ENCODE data around the gene PNPLA7. TPM values are rescaled to one million over a fixed set of nuclear protein-coding genes. Genes with fewer than 3 reads are reported as not detected.

The PNPLA7 gene
- total and polyA plus RNA-seq, 7 experiments from 2014 or later = 2.7 to 28.9 (median 9.0) TPM

GRCh38 chr9:137583347-137583746 is 33.1 kb upstream of the PNPLA7 start:
- no peaks in the 10 kb centered on the region for H3K9me3 Mint-ChIP-seq
- CTCF ChIA-PET = no interaction called here
- no peak for DNase-seq
- POLR2A ChIA-PET = no interaction called here
- peak overlapping the region in 1 of 9 donors; percentile 47 for H3K27ac Mint-ChIP-seq
- Histone ChIP-seq H3K9me3 (ENCODE audit: control insufficient read depth in 2 of 3, low read length in 3 of 3) (no peaks in the 10 kb centered on the region), H3K4me3 (ENCODE audit: low read length) (no peak overlapping the region), H3K4me1 (ENCODE audit: control insufficient read depth in 2 of 2, insufficient read depth in 2 of 2, low read length in 2 of 2) (peaks cover 6% of the 10 kb centered on the region in 2 donors), H3K27me3 (ENCODE audit: control insufficient read depth in 2 of 2, insufficient read depth in 2 of 2, low read length in 2 of 2) (no peaks in the 10 kb centered on the region), H3K27ac (ENCODE audit: low read depth, low read length) (no peak overlapping the region), H3K36me3 (ENCODE audit: control insufficient read depth in 2 of 3, insufficient read depth in 3 of 3, low read length in 3 of 3) (peaks cover 0 to 68% (median 0%) of the 10 kb centered on the region in 3 experiments)
- H3K4me1 Mint-ChIP-seq = peaks cover 4 to 18% (median 12%) of the 10 kb centered on the region in 7 donors
- H3K36me3 Mint-ChIP-seq = peaks cover 0 to 27% (median 8%) of the 10 kb centered on the region in 5 donors
- peak overlapping the region in 1 of 10 donors; percentile 41 for H3K4me3 Mint-ChIP-seq
- H3K27me3 Mint-ChIP-seq = no peaks in the 10 kb centered on the region
- no peak for ATAC-seq
- intact Hi-C loops (cut with micrococcal nuclease) = no loop called here

DNA sequence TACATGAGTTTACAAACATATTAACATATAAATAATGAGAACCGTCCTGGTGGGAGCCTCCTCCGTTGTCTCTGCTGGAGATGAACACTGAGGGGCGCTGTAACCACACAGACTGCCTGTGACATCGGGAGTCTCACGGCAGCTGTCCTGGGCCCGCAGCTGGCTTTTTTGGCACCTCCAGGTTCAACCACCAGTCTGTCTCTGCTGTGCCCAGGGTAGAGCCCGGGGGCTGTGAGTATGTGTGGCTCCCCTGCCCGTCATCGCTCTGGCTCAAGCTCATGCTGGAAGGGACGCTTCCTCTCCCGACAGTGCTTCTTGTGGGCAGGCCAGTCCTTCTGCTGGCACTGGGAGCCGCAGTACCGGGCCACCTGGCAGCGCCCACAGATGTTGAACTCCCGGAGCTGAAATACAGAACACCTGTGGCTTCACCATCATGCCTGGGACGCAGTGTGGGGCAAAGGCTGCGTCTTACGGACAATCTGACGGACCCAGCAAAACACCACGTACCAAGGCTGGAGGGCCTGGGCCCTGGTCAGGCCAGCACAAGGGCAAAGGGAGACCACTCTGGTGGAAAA is 32.2 kb upstream of the PNPLA7 start:
- H3K4me3 ChIP-seq (ENCODE audit: low read length) = no peak overlapping the region
- H3K27ac ChIP-seq (ENCODE audit: low read depth, low read length) = no peak overlapping the region
- CTCF ChIA-PET = no interaction called here
- ATAC-seq (no peak), DNase-seq (no peak)
- Mint-ChIP-seq H3K36me3 (peaks cover 0 to 18% (median 5%) of the 10 kb centered on the region in 5 donors), H3K4me1 (peaks cover 0 to 17% (median 12%) of the 10 kb centered on the region in 7 donors), H3K4me3 (no peak overlapping the region), H3K9me3 (no peaks in the 10 kb centered on the region), H3K27me3 (no peaks in the 10 kb centered on the region), H3K27ac (no peak overlapping the region)
- H3K9me3 ChIP-seq (ENCODE audit: control insufficient read depth in 2 of 3, low read length in 3 of 3) = no peaks in the 10 kb centered on the region
- peaks cover 8 to 12% of the 10 kb centered on the region in 2 donors for H3K4me1 ChIP-seq (ENCODE audit: control insufficient read depth in 2 of 2, insufficient read depth in 2 of 2, low read length in 2 of 2)
- intact Hi-C loops (cut with micrococcal nuclease) = no loop called here
- POLR2A ChIA-PET = interaction anchor here (1.3 kb wide), 1 partner anchor 36 kb away, joined by 4 read pairs; the partner anchor contains the start of gene EHMT1
- H3K36me3 ChIP-seq (ENCODE audit: control insufficient read depth in 2 of 3, insufficient read depth in 3 of 3, low read length in 3 of 3) = peaks cover 0 to 59% (median 0%) of the 10 kb centered on the region in 3 experiments
- no peaks in the 10 kb centered on the region for H3K27me3 ChIP-seq (ENCODE audit: control insufficient read depth in 2 of 2, insufficient read depth in 2 of 2, low read length in 2 of 2)

- Histone ChIP-seq H3K27ac (ENCODE audit: low read depth, low read length) (no peak overlapping the region), H3K36me3 (ENCODE audit: control insufficient read depth in 2 of 3, insufficient read depth in 3 of 3, low read length in 3 of 3) (peaks cover 0 to 51% (median 0%) of the 10 kb centered on the region in 3 experiments), H3K4me1 (ENCODE audit: control insufficient read depth in 2 of 2, insufficient read depth in 2 of 2, low read length in 2 of 2) (peaks cover 8 to 13% of the 10 kb centered on the region in 2 donors), H3K27me3 (ENCODE audit: control insufficient read depth in 2 of 2, insufficient read depth in 2 of 2, low read length in 2 of 2) (no peaks in the 10 kb centered on the region), H3K4me3 (ENCODE audit: low read length) (no peak overlapping the region), H3K9me3 (ENCODE audit: control insufficient read depth in 2 of 3, low read length in 3 of 3) (no peaks in the 10 kb centered on the region)
- POLR2A ChIA-PET = interaction anchor here (1.1 to 1.3 kb wide), 2 partner anchors 7 to 37 kb away, joined by 4 read pairs; partner anchors contain the start of gene EHMT1
- no peaks in the 10 kb centered on the region for H3K27me3 Mint-ChIP-seq
- H3K27ac Mint-ChIP-seq = no peak overlapping the region
- H3K9me3 Mint-ChIP-seq = no peaks in the 10 kb centered on the region
- ATAC-seq = no peak
- peaks cover 0 to 14% (median 5%) of the 10 kb centered on the region in 5 donors for H3K36me3 Mint-ChIP-seq
- intact Hi-C loops (cut with micrococcal nuclease) = no loop called here
- DNase-seq = no peak
- H3K4me3 Mint-ChIP-seq = peak overlapping the region in 1 of 10 donors; percentile 34
- CTCF ChIA-PET = interaction anchor here (2.6 kb wide), 1 partner anchor 47 kb away, joined by 12 read pairs; no protein-coding TSS in a partner anchor
- peaks cover 0 to 22% (median 18%) of the 10 kb centered on the region in 7 donors for H3K4me1 Mint-ChIP-seq
Observed at GRCh38 chr9:137581361-137582285, 31.4 kb upstream of the PNPLA7 start.

DNA sequence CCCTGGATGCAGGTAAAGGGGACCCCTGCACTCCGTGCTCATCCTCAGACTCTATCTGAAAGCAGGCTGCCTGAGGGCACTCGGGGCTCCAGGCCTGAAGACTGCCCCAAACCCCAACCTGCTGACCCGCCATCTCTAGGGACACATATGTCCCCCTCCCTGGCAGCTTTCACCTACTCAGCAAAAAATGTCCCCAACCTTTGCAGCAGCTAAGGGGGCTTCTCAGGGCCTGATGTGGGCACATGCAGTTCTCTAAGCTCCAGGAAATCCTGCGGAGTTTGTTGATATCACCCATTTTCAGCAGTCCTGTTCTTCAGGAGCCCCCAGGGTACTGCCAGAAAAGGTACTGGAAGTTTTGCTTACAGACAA is 30.7 kb upstream of the PNPLA7 start:
- ChIA-PET CTCF (interaction anchor here (2.6 kb wide), 1 partner anchor 46 kb away, joined by 12 read pairs; no protein-coding TSS in a partner anchor), POLR2A (interaction anchor here (1.1 to 1.3 kb wide), 2 partner anchors 8 to 38 kb away, joined by 4 read pairs; partner anchors contain the start of gene EHMT1)
- Histone ChIP-seq H3K27ac (ENCODE audit: low read depth, low read length) (no peak overlapping the region), H3K36me3 (ENCODE audit: control insufficient read depth in 2 of 3, insufficient read depth in 3 of 3, low read length in 3 of 3) (peaks cover 0 to 48% (median 0%) of the 10 kb centered on the region in 3 experiments), H3K4me1 (ENCODE audit: control insufficient read depth in 2 of 2, insufficient read depth in 2 of 2, low read length in 2 of 2) (peaks cover 8 to 13% of the 10 kb centered on the region in 2 donors), H3K4me3 (ENCODE audit: low read length) (no peak overlapping the region), H3K9me3 (ENCODE audit: control insufficient read depth in 2 of 3, low read length in 3 of 3) (no peaks in the 10 kb centered on the region), H3K27me3 (ENCODE audit: control insufficient read depth in 2 of 2, insufficient read depth in 2 of 2, low read length in 2 of 2) (no peaks in the 10 kb centered on the region)
- H3K27me3 Mint-ChIP-seq = no peaks in the 10 kb centered on the region
- DNase-seq (no peak), ATAC-seq (no peak)
- H3K4me3 Mint-ChIP-seq = peak overlapping the region in 1 of 10 donors; percentile 20
- peaks cover under 1 to 9% (median 3%) of the 10 kb centered on the region in 5 donors for H3K36me3 Mint-ChIP-seq
- intact Hi-C loops (cut with micrococcal nuclease) = no loop called here
- H3K9me3 Mint-ChIP-seq = no peaks in the 10 kb centered on the region
- H3K27ac Mint-ChIP-seq = no peak overlapping the region
- H3K4me1 Mint-ChIP-seq = peaks cover 6 to 26% (median 21%) of the 10 kb centered on the region in 7 donors

GRCh38 chr9:137580209-137580953 is 30.2 kb upstream of the PNPLA7 start:
- H3K27me3 ChIP-seq (ENCODE audit: control insufficient read depth in 2 of 2, insufficient read depth in 2 of 2, low read length in 2 of 2) = no peaks in the 10 kb centered on the region
- Mint-ChIP-seq H3K4me3 (peak overlapping the region in 1 of 10 donors; percentile 83), H3K27ac (no peak overlapping the region), H3K4me1 (peaks cover 11 to 31% (median 27%) of the 10 kb centered on the region in 7 donors), H3K9me3 (no peaks in the 10 kb centered on the region), H3K36me3 (peaks cover 3 to 13% (median 6%) of the 10 kb centered on the region in 5 donors), H3K27me3 (no peaks in the 10 kb centered on the region)
- peaks cover 8 to 13% of the 10 kb centered on the region in 2 donors for H3K4me1 ChIP-seq (ENCODE audit: control insufficient read depth in 2 of 2, insufficient read depth in 2 of 2, low read length in 2 of 2)
- ChIA-PET CTCF (interaction anchor here (2.6 kb wide), 1 partner anchor 46 kb away, joined by 12 read pairs; no protein-coding TSS in a partner anchor), POLR2A (interaction anchor here (0.7 to 1.1 kb wide), 2 partner anchors 9 to 699 kb away, joined by 3 to 4 read pairs; no protein-coding TSS in a partner anchor)
- H3K9me3 ChIP-seq (ENCODE audit: control insufficient read depth in 2 of 3, low read length in 3 of 3) = no peaks in the 10 kb centered on the region
- H3K4me3 ChIP-seq (ENCODE audit: low read length) = no peak overlapping the region
- DNase-seq = no peak
- ATAC-seq = no peak
- H3K36me3 ChIP-seq (ENCODE audit: control insufficient read depth in 2 of 3, insufficient read depth in 3 of 3, low read length in 3 of 3) = peaks cover 0 to 48% (median 0%) of the 10 kb centered on the region in 3 experiments
- H3K27ac ChIP-seq (ENCODE audit: low read depth, low read length) = no peak overlapping the region
- intact Hi-C loops (cut with micrococcal nuclease) = no loop called here

DNA sequence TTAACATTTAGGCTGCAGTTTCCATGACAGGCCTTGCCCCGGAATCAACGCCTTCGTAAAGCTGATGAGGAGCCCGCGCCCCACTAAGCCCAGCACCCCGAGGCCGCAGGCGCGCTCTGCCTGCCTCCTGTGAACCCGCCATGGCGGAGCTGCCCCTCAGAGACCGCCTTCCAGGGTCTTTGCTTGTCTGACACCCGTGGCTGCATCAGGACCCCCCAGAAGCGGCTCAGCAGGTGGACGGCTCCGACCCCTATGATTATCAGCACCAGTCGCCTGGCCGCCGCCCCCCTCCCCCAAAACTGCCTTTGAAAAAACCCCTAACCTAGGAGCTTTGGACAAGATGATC is 29.0 kb upstream of the PNPLA7 start:
- no peaks in the 10 kb centered on the region for H3K9me3 Mint-ChIP-seq
- CTCF ChIA-PET = interaction anchor here (0.5 to 2.6 kb wide), 6 partner anchors 8 to 387 kb away, joined by 3 to 12 read pairs (median 4); no protein-coding TSS in a partner anchor
- H3K4me3 ChIP-seq (ENCODE audit: low read length) = peak overlapping the region; percentile 83
- peaks cover 12 to 36% (median 30%) of the 10 kb centered on the region in 7 donors for H3K4me1 Mint-ChIP-seq
- H3K4me3 Mint-ChIP-seq = peak overlapping the region; percentile 72 to 88 (median 82)
- no peaks in the 10 kb centered on the region for H3K27me3 Mint-ChIP-seq
- peak overlapping the region; percentile 94 for H3K27ac ChIP-seq (ENCODE audit: low read depth, low read length)
- peak overlapping the region in 5 of 9 donors; percentile 8 to 82 (median 57) for H3K27ac Mint-ChIP-seq
- POLR2A ChIA-PET = interaction anchor here (0.6 to 1.6 kb wide), 5 partner anchors 27 to 697 kb away, joined by 3 to 6 read pairs (median 3); partner anchors contain the start of genes EHMT1 and MRPL41
- H3K36me3 Mint-ChIP-seq = peaks cover 4 to 20% (median 6%) of the 10 kb centered on the region in 5 donors
- H3K9me3 ChIP-seq (ENCODE audit: control insufficient read depth in 2 of 3, low read length in 3 of 3) = no peaks in the 10 kb centered on the region
- no peak for ATAC-seq
- peak in 1 of 9 donors; percentile 37 for DNase-seq
- intact Hi-C loops (cut with micrococcal nuclease) = loop anchor here in 1 of 2 donors (1.0 kb wide), 3 partner anchors 11 to 39 kb away; partner anchors contain the start of genes ARRDC1 and ZMYND19
- no peaks in the 10 kb centered on the region for H3K27me3 ChIP-seq (ENCODE audit: control insufficient read depth in 2 of 2, insufficient read depth in 2 of 2, low read length in 2 of 2)
- H3K36me3 ChIP-seq (ENCODE audit: control insufficient read depth in 2 of 3, insufficient read depth in 3 of 3, low read length in 3 of 3) = peaks cover 0 to 52% (median 0%) of the 10 kb centered on the region in 3 experiments
- H3K4me1 ChIP-seq (ENCODE audit: control insufficient read depth in 2 of 2, insufficient read depth in 2 of 2, low read length in 2 of 2) = peaks cover 8 to 13% of the 10 kb centered on the region in 2 donors

Data from naive thymus-derived CD4-positive, alpha-beta T cell (primary cell).